Pons (tissue), 1 donor: Measurements from ENCODE around the gene SIGMAR1.

ENCODE experiments used
- DNase-seq: peaks from one replicate; pipeline ENCODE4 v3.0.0-alpha.2; 2016; ENCODE audit warnings: low spot score

Gene SIGMAR1

GRCh38 chr9:34603610-34604231 lies 33.9 kb downstream of the SIGMAR1 start:
- DNase-seq, result peak; percentile 83

GRCh38 chr9:34601937-34602573 lies 35.5 kb downstream of the SIGMAR1 start:
- DNase-seq, result no peak

GRCh38 chr9:34600908-34601307 lies 36.7 kb downstream of the SIGMAR1 start:
- no peak for DNase-seq

GRCh38 chr9:34599546-34599945 lies 38.0 kb downstream of the SIGMAR1 start:
- no peak for DNase-seq

GRCh38 chr9:34594177-34594576 lies 43.4 kb downstream of the SIGMAR1 start:
- DNase-seq, result no peak

GRCh38 chr9:34592895-34593601 lies 44.5 kb downstream of the SIGMAR1 start:
- no peak for DNase-seq

- no peak for DNase-seq
Observed at GRCh38 chr9:34591917-34592866, 45.4 kb downstream of the SIGMAR1 start.

- DNase-seq, result peak; percentile 63
Observed at GRCh38 chr9:34591248-34591916, 46.2 kb downstream of the SIGMAR1 start.

- DNase-seq, result no peak
Observed at GRCh38 chr9:34590381-34591247, 47.0 kb downstream of the SIGMAR1 start.

- no peak for DNase-seq
Observed at GRCh38 chr9:34589636-34590380, 47.8 kb downstream of the SIGMAR1 start, which contains the start of gene CNTFR. CNTFR (minus strand) TSS chr9:34589724; CDS start chr9:34568981, 20,743 bp downstream.

- DNase-seq, result no peak
Observed at GRCh38 chr9:34588671-34589635, 48.6 kb downstream of the SIGMAR1 start.

- no peak for DNase-seq
Observed at GRCh38 chr9:34587271-34587670, 50.3 kb downstream of the SIGMAR1 start.

- DNase-seq, result no peak
Observed at GRCh38 chr9:34585946-34586669, 51.5 kb downstream of the SIGMAR1 start.

- DNase-seq, result no peak
Observed at GRCh38 chr9:34584970-34585369, 52.6 kb downstream of the SIGMAR1 start.
